Stimulated activated CD4-positive, alpha-beta T cell treated with anti-CD3 and anti-CD28 coated beads, TNF-alpha, amount 100 ng/mL, for 24 hours (primary cell): ENCODE data around the gene SLC29A3.
"Not testable (repeated sequence)": the region's sequence is repeated elsewhere in the genome, so short reads cannot be mapped to it uniquely, and the experiment has no call there.

ENCODE experiments used
- DNase-seq, 3 experiments: peaks; one replicate each; pipeline ENCODE4 v3.0.0-alpha.2; 2020; ENCODE audit warnings: low read depth in 3 of 3

Gene SLC29A3

DNA sequence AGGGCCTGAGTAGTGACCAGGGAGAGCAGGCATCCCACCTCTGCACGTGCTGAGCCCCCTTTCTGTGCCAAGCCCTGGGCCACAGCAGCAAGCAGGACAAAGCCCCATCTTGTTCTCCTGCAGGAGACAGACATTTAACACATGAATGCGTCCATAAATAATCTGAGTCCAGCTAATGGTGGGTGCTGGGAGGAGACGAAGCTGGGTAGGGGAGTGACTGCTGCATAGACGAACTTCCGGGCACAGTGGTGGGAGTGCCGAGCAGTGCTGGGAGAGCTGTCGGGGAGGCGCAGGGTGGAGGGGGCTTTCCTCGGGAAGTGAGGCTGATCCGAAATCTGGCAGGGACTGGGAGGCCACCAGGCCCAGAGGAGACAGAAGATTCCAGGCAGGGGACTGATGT, 35.2 kb upstream of the SLC29A3 start:
- no peak for DNase-seq

DNA sequence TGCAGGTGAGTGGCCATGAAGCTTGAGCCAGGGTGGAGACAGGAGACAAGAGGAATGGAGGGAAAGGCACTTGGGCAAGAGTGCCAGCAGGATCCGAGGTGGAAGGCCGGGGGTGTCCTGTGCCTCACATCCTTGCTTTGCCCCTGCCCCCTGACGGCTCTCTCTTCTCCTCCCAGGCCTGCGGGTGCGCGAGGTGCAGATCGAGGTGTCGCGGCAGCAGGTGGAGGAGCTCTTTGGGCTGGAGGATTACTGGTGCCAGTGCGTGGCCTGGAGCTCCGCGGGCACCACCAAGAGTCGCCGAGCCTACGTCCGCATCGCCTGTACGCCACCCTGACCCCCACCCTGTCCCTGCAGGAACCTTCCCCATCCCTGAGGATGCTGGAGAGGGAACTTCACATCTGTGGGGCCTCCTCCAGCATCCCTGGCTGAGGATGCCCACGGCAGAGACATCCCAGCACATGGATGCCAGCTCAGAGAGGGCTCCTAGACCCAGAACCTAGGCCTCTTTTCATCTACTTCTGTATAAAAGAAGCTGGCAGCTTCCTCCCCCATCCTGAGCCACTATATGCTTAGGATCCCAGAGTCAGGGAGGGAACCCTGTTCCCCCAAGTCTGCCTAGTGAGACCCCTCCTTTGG, 34.4 kb upstream of the SLC29A3 start:
- no peak for DNase-seq

DNA sequence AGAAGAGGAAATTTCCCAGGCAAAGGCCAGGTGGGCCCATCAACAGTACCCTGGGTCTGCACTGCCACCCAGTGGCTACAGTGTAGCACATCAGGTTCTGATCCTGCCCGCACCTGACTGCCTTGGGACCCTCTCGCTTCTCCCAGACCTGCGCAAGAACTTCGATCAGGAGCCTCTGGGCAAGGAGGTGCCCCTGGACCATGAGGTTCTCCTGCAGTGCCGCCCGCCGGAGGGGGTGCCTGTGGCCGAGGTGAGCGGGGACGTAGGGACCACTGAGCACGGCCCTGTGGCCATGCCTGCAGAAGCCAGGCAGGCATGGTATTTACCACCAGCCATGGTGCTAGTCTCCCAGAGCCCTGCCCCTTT, 33.9 kb upstream of the SLC29A3 start:
- peak in 2 of 3 experiments; percentile 12 to 18 for DNase-seq

- DNase-seq: no peak
Measured at GRCh38 chr10:71285986-71286385, 33.1 kb upstream of the SLC29A3 start.

- DNase-seq: no peak
Measured at GRCh38 chr10:71286521-71287294, 32.4 kb upstream of the SLC29A3 start.

DNA sequence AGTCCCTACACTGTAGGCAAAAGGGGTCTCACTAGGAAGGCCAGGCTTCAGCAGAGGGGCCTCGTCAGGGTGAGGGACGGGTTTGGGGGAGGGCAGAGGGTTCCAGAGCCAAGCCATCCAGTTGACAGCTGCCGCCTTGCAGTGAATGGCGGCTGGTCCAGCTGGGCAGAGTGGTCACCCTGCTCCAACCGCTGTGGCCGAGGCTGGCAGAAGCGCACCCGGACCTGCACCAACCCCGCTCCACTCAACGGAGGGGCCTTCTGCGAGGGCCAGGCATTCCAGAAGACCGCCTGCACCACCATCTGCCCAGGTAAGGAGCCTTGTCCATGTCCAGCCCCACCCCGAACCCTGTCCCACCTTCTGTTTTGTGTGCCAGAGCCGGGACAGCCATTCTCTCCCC, 31.6 kb upstream of the SLC29A3 start:
- no peak for DNase-seq

- no peak for DNase-seq
Measured at GRCh38 chr10:71288461-71288860, 30.6 kb upstream of the SLC29A3 start.

DNA sequence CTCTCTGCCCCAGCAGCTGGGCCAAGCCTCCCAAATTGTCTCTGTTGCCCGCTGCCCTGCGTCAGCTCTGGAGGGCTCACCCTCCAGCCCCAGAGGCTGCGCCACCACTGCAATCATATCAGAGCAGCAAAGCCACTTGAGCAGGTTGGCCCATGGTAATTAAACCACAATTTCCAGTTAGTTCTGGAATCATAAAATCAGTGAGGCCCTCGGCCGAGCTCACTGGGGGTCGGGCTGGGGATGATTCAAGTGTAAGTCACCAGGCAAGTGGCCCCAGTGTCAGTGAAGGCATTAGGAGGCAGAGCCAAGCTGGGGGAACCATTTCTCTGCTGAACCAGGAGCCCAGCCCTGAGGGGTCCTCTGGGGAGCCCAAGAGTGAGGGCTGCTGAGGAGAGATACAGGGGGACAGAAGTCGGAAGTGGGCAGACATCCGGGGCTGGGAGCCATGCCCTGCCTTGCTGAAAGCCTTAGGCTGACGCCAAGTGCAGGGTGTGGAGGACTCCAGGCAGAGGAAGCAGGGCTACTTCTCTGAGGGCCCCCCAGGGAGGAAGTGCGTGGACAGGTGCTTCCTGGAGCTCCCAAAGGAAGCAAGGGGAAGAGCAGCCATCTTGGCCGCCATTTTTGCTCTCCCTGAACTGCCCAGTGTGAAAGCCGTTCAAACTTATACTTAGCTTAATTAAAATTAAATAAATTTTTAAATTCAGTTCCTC, 29.5 kb upstream of the SLC29A3 start:
- DNase-seq: no peak

GRCh38 chr10:71290331-71290730, 28.7 kb upstream of the SLC29A3 start:
- DNase-seq: no peak

GRCh38 chr10:71290806-71291527, 28.1 kb upstream of the SLC29A3 start:
- no peak for DNase-seq

DNA sequence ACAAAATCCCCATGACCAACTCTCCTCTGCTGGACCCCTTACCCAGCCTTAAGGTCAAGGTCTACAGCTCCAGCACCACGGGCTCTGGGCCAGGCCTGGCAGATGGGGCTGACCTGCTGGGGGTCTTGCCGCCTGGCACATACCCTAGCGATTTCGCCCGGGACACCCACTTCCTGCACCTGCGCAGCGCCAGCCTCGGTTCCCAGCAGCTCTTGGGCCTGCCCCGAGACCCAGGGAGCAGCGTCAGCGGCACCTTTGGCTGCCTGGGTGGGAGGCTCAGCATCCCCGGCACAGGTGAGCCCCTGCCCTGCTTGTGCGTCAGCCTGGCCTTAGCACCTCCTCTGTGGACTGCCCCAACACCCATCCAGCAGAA, 27.5 kb upstream of the SLC29A3 start:
- DNase-seq: no peak

DNA sequence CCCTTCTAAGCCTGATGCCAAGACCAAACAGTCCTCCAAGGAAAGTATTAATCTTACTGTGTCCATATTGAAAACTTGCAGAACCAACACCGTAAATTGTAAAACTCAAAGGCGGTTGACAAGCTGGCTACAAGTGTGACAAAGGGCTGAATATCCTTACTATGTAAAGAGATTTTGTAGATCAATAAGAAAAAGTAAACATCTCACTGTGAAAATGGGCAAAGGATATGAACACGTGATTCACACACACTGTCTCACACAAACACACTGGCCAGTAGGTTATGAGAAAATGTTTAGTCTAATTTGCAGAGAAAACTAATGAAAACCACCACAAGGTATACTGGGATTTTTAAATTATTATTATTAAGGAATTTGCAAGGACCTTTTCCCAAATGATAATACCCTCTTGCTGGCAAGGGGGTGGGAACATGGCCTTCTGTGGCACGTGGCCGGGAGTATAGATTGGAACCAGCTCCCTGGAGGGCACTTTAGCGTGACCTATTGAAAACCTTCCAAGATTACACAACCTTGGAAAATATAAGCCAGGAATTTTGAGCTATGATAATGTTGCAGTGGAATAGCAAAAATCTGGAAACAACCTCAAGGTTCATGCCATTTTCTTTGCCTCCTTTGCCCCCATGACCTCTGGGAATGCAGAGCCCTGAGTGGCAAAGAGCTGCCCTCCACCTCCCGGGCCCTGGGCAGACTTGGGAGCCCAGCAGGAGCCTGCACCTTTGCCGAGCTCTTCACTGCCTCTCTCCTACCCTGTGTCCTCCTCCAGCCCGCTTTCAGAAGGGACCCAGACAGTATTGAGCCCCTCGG, 26.2 kb upstream of the SLC29A3 start:
- no peak for DNase-seq

DNA sequence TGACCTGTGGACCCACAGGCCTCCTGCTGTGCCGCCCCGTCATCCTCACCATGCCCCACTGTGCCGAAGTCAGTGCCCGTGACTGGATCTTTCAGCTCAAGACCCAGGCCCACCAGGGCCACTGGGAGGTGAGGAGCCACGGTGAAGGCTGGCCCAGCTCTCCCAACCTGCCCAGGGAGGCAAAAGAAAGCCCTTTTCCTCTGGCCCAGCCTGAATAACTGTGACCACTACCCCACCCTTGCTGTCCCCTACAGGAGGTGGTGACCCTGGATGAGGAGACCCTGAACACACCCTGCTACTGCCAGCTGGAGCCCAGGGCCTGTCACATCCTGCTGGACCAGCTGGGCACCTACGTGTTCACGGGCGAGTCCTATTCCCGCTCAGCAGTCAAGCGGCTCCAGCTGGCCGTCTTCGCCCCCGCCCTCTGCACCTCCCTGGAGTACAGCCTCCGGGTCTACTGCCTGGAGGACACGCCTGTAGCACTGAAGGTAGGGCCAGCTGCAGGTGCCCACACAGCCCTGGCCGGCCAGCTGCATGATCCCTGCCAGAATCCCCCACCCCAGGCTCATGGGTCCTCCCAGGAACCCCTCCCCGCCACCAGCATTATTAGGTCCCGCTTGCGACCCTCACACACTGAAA, 25.5 kb upstream of the SLC29A3 start:
- DNase-seq: no peak

DNA sequence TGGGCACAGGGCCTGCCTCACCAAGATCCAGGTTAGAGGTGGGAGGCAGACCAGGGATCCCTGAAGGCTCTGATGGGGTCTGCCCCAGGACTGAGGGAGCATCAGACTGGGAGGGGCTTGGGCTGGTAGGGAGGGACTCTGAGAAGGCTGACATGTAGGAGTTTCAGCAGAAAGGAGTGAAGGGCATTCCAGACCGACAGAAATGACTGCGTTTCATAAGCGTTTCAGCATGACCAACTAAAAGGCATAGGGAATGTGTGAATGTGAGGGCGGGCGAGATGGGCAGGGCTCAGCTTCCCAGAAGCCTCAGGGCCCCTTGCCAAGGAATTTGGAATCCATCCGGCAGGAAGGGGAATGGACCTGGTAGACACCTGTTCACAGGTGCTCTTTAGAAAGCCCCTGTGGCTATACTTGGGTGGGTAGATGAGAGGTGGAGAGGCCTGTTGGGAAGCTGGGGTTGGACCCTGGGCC, 24.9 kb upstream of the SLC29A3 start:
- no peak for DNase-seq

GRCh38 chr10:71294856-71295255, 24.2 kb upstream of the SLC29A3 start:
- no peak for DNase-seq

- DNase-seq: no peak
Measured at GRCh38 chr10:71295641-71296040, 23.4 kb upstream of the SLC29A3 start.

- DNase-seq: no peak
Measured at GRCh38 chr10:71296086-71296485, 23.0 kb upstream of the SLC29A3 start.

GRCh38 chr10:71296811-71297210, 22.2 kb upstream of the SLC29A3 start:
- DNase-seq: not testable (repeated sequence)

DNA sequence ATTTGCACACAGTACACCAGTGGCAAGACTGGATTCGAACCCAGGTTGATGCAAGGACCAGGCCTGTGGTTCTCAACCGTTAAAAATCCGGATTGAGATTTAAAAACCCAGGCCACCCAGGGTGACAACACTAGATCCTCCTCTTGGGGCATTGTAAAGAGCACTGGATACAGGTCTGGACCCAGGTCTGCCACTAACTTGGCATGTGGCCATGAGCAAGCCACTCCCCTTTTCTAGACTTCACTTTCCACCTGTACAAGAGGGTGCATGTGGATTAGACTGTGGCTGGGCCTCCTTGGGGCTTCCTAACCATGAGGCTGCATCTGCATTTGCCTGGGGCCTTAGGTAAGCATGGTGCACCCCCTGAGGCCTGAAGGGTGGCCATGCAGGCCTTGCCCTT, 21.7 kb upstream of the SLC29A3 start:
- DNase-seq: no peak

- DNase-seq: no peak
Measured at GRCh38 chr10:71299071-71299785, 19.8 kb upstream of the SLC29A3 start.
